ENCODE measurements around the gene DUSP23.

DUSP23 gene

GRCh38 chr1:159798893-159799292 lies 18.1 kb downstream of the DUSP23 start:
- H3K9ac ChIP-seq (ENCODE audit: low read length), result peak overlapping the region; percentile 51
- H3K4ac ChIP-seq (ENCODE audit: low read depth in 1 of 2, low read length in 2 of 2), result no peak overlapping the region
- H2AFZ ChIP-seq (ENCODE audit: low read depth, low read length), result no peak overlapping the region
- H3K36me3 ChIP-seq (ENCODE audit: control insufficient read depth in 1 of 2, insufficient read depth in 2 of 2, low read depth in 1 of 2, low read length in 2 of 2), result no peaks in the 10 kb centered on the region
- H2BK120ac ChIP-seq (ENCODE audit: low read depth, low read length), result no peak overlapping the region
- H4K8ac ChIP-seq (ENCODE audit: low read length), result no peak overlapping the region
- no peak overlapping the region for H2BK5ac ChIP-seq (ENCODE audit: low read depth, low read length, poor library complexity, severe bottlenecking)
- no peak overlapping the region for H3K4me2 ChIP-seq (ENCODE audit: low read length, poor library complexity, severe bottlenecking)
- H2BK12ac ChIP-seq (ENCODE audit: low read length in 2 of 2), result no peak overlapping the region
- peaks cover 21 to 29% of the 10 kb centered on the region in 2 experiments for H3K27me3 ChIP-seq (ENCODE audit: control insufficient read depth in 1 of 2, insufficient read depth in 1 of 2, low read length in 2 of 2)
- no peak overlapping the region for H2AK5ac ChIP-seq (ENCODE audit: low read length, severe bottlenecking)
- no peak overlapping the region for H3K14ac ChIP-seq (ENCODE audit: low read length in 2 of 2)
- no peaks in the 10 kb centered on the region for H3K9me3 ChIP-seq (ENCODE audit: control insufficient read depth, low read length)
- H3K4me3 ChIP-seq (ENCODE audit: insufficient read depth in 1 of 2, low read depth in 1 of 2, low read length in 2 of 2), result no peak overlapping the region
- DNase-seq, result peak; percentile 89
- 0% methylated on average over 1 of the region's 2 CpGs for WGBS
- H3K23ac ChIP-seq (ENCODE audit: low read length in 2 of 2), result no peak overlapping the region
- H3K4me1 ChIP-seq (ENCODE audit: control insufficient read depth, insufficient read depth, low read depth, low read length), result peaks cover 4% of the 10 kb centered on the region
- no peak overlapping the region for H3K18ac ChIP-seq (ENCODE audit: low read depth in 1 of 2, low read length in 2 of 2)
- no peak overlapping the region for H4K91ac ChIP-seq (ENCODE audit: low read length)
- H2BK15ac ChIP-seq (ENCODE audit: low read depth, poor library complexity, severe bottlenecking), result no peak overlapping the region
- no peaks in the 10 kb centered on the region for H3K79me1 ChIP-seq (replicated peaks; ENCODE audit: low read length, poor library complexity, severe bottlenecking)
- H3K27ac ChIP-seq (ENCODE audit: low read length, poor library complexity, severe bottlenecking), result peak overlapping the region; percentile 15

GRCh38 chr1:159799446-159799985 lies 18.8 kb downstream of the DUSP23 start:
- Histone ChIP-seq H3K36me3 (ENCODE audit: control insufficient read depth in 1 of 2, insufficient read depth in 2 of 2, low read depth in 1 of 2, low read length in 2 of 2) (no peaks in the 10 kb centered on the region), H3K9me3 (ENCODE audit: control insufficient read depth, low read length) (no peaks in the 10 kb centered on the region), H2AK5ac (ENCODE audit: low read length, severe bottlenecking) (no peak overlapping the region), H2BK12ac (ENCODE audit: low read length in 2 of 2) (no peak overlapping the region), H3K27me3 (ENCODE audit: control insufficient read depth in 1 of 2, insufficient read depth in 1 of 2, low read length in 2 of 2) (peaks cover 20 to 29% of the 10 kb centered on the region in 2 experiments), H3K9ac (ENCODE audit: low read length) (peak overlapping the region; percentile 51), H3K23ac (ENCODE audit: low read length in 2 of 2) (no peak overlapping the region), H3K14ac (ENCODE audit: low read length in 2 of 2) (no peak overlapping the region), H3K4me2 (ENCODE audit: low read length, poor library complexity, severe bottlenecking) (no peak overlapping the region), H3K27ac (ENCODE audit: low read length, poor library complexity, severe bottlenecking) (peak overlapping the region; percentile 36), H3K4ac (ENCODE audit: low read depth in 1 of 2, low read length in 2 of 2) (no peak overlapping the region), H3K79me1 (replicated peaks; ENCODE audit: low read length, poor library complexity, severe bottlenecking) (no peaks in the 10 kb centered on the region), H4K91ac (ENCODE audit: low read length) (no peak overlapping the region), H2BK15ac (ENCODE audit: low read depth, poor library complexity, severe bottlenecking) (no peak overlapping the region), H2BK5ac (ENCODE audit: low read depth, low read length, poor library complexity, severe bottlenecking) (no peak overlapping the region), H3K4me1 (ENCODE audit: control insufficient read depth, insufficient read depth, low read depth, low read length) (peaks cover 4% of the 10 kb centered on the region), H2AFZ (ENCODE audit: low read depth, low read length) (no peak overlapping the region), H4K8ac (ENCODE audit: low read length) (no peak overlapping the region), H3K18ac (ENCODE audit: low read depth in 1 of 2, low read length in 2 of 2) (no peak overlapping the region), H3K4me3 (ENCODE audit: insufficient read depth in 1 of 2, low read depth in 1 of 2, low read length in 2 of 2) (no peak overlapping the region), H2BK120ac (ENCODE audit: low read depth, low read length) (no peak overlapping the region)
- 100% methylated on average over 4 of the region's 4 CpGs for WGBS
- DNase-seq, result peak; percentile 12

- Histone ChIP-seq H3K23ac (ENCODE audit: low read length in 2 of 2) (no peak overlapping the region), H3K18ac (ENCODE audit: low read depth in 1 of 2, low read length in 2 of 2) (no peak overlapping the region), H4K8ac (ENCODE audit: low read length) (no peak overlapping the region), H3K4me2 (ENCODE audit: low read length, poor library complexity, severe bottlenecking) (no peak overlapping the region), H3K79me1 (replicated peaks; ENCODE audit: low read length, poor library complexity, severe bottlenecking) (no peaks in the 10 kb centered on the region), H3K9me3 (ENCODE audit: control insufficient read depth, low read length) (no peaks in the 10 kb centered on the region), H2AK5ac (ENCODE audit: low read length, severe bottlenecking) (no peak overlapping the region), H3K27me3 (ENCODE audit: control insufficient read depth in 1 of 2, insufficient read depth in 1 of 2, low read length in 2 of 2) (peaks cover 15 to 21% of the 10 kb centered on the region in 2 experiments), H3K14ac (ENCODE audit: low read length in 2 of 2) (no peak overlapping the region), H3K9ac (ENCODE audit: low read length) (no peak overlapping the region), H2AFZ (ENCODE audit: low read depth, low read length) (no peak overlapping the region), H2BK12ac (ENCODE audit: low read length in 2 of 2) (no peak overlapping the region), H2BK15ac (ENCODE audit: low read depth, poor library complexity, severe bottlenecking) (no peak overlapping the region), H3K4ac (ENCODE audit: low read depth in 1 of 2, low read length in 2 of 2) (no peak overlapping the region), H2BK120ac (ENCODE audit: low read depth, low read length) (no peak overlapping the region), H3K36me3 (ENCODE audit: control insufficient read depth in 1 of 2, insufficient read depth in 2 of 2, low read depth in 1 of 2, low read length in 2 of 2) (no peaks in the 10 kb centered on the region), H2BK5ac (ENCODE audit: low read depth, low read length, poor library complexity, severe bottlenecking) (no peak overlapping the region), H4K91ac (ENCODE audit: low read length) (no peak overlapping the region), H3K4me3 (ENCODE audit: insufficient read depth in 1 of 2, low read depth in 1 of 2, low read length in 2 of 2) (no peak overlapping the region), H3K4me1 (ENCODE audit: control insufficient read depth, insufficient read depth, low read depth, low read length) (peaks cover 4% of the 10 kb centered on the region), H3K27ac (ENCODE audit: low read length, poor library complexity, severe bottlenecking) (no peak overlapping the region)
- no peak for DNase-seq
- 84% methylated on average over 7 of the region's 8 CpGs for WGBS
Observed at GRCh38 chr1:159800177-159800930, 19.6 kb downstream of the DUSP23 start.

- no peaks in the 10 kb centered on the region for H3K36me3 ChIP-seq (ENCODE audit: control insufficient read depth in 1 of 2, insufficient read depth in 2 of 2, low read depth in 1 of 2, low read length in 2 of 2)
- no peak within 1 kb of the TSS for H4K91ac ChIP-seq (ENCODE audit: low read length)
- no peak within 1 kb of the TSS for H3K14ac ChIP-seq (ENCODE audit: low read length in 2 of 2)
- H3K79me1 ChIP-seq (replicated peaks; ENCODE audit: low read length, poor library complexity, severe bottlenecking), result no peaks in the 10 kb centered on the region
- 89% methylated on average over 6 of the region's 8 CpGs for WGBS
- peaks cover 0 to 3% of the 10 kb centered on the region in 2 experiments for H3K27me3 ChIP-seq (ENCODE audit: control insufficient read depth in 1 of 2, insufficient read depth in 1 of 2, low read length in 2 of 2)
- no peak within 1 kb of the TSS for H3K4me2 ChIP-seq (ENCODE audit: low read length, poor library complexity, severe bottlenecking)
- no peak within 1 kb of the TSS for H2BK5ac ChIP-seq (ENCODE audit: low read depth, low read length, poor library complexity, severe bottlenecking)
- H3K4ac ChIP-seq (ENCODE audit: low read depth in 1 of 2, low read length in 2 of 2), result no peak within 1 kb of the TSS
- H4K8ac ChIP-seq (ENCODE audit: low read length), result no peak within 1 kb of the TSS
- no peak for DNase-seq
- H3K9ac ChIP-seq (ENCODE audit: low read length), result no peak within 1 kb of the TSS
- H3K9me3 ChIP-seq (ENCODE audit: control insufficient read depth, low read length), result no peaks in the 10 kb centered on the region
- H2AFZ ChIP-seq (ENCODE audit: low read depth, low read length), result no peak within 1 kb of the TSS
- no peak within 1 kb of the TSS for H2BK15ac ChIP-seq (ENCODE audit: low read depth, poor library complexity, severe bottlenecking)
- H3K4me1 ChIP-seq (ENCODE audit: control insufficient read depth, insufficient read depth, low read depth, low read length), result peaks cover 4% of the 10 kb centered on the region
- H3K27ac ChIP-seq (ENCODE audit: low read length, poor library complexity, severe bottlenecking), result no peak within 1 kb of the TSS
- H2BK12ac ChIP-seq (ENCODE audit: low read length in 2 of 2), result no peak within 1 kb of the TSS
- H3K23ac ChIP-seq (ENCODE audit: low read length in 2 of 2), result no peak within 1 kb of the TSS
- no peak within 1 kb of the TSS for H2BK120ac ChIP-seq (ENCODE audit: low read depth, low read length)
- no peak within 1 kb of the TSS for H2AK5ac ChIP-seq (ENCODE audit: low read length, severe bottlenecking)
- H3K4me3 ChIP-seq (ENCODE audit: insufficient read depth in 1 of 2, low read depth in 1 of 2, low read length in 2 of 2), result no peak within 1 kb of the TSS
- no peak within 1 kb of the TSS for H3K18ac ChIP-seq (ENCODE audit: low read depth in 1 of 2, low read length in 2 of 2)
Observed at GRCh38 chr1:159802111-159802510, 21.3 kb downstream of the DUSP23 start, which contains the start of gene FCRL6. Gene FCRL6 (plus strand): TSS chr1:159802360. CDS start chr1:159802425, 65 bp downstream.

Data from mesenchymal stem cell (in vitro differentiated cells and primary cell).